GM19328 (cell line): Measurements from ENCODE around the gene IL36RN.
"Not testable (repeated sequence)": the region's sequence is repeated elsewhere in the genome, so short reads cannot be mapped to it uniquely, and the experiment has no call there.

Experiments
- ATAC-seq: cut with Tn5 transposase; IDR thresholded peaks from one replicate; pipeline ENCODE4 v1.9.1; 2021; ENCODE audit warnings: mild to moderate bottlenecking, moderate library complexity; ENCODE audit not compliant: unreplicated experiment

Gene IL36RN

DNA sequence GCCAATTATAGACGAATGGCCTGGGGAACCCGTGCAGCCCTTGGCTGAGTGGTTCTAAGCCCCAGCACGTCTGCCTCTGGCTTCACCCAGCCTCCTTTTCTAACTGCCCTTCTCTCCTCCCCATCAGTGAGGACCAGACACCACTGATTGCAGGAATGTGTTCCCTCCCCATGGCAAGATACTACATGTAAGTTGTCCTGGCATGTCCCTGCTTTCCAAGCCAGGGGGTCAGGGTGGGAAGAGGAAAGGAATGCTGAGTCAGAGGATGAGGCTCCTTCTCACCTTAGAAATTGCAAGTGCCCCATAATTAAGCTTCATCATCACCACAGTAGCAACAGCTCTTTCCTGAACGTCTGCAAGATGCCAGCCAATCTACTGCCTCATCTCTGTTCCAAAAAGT lies 13.6 kb downstream of the IL36RN start:
- ATAC-seq = no peak

DNA sequence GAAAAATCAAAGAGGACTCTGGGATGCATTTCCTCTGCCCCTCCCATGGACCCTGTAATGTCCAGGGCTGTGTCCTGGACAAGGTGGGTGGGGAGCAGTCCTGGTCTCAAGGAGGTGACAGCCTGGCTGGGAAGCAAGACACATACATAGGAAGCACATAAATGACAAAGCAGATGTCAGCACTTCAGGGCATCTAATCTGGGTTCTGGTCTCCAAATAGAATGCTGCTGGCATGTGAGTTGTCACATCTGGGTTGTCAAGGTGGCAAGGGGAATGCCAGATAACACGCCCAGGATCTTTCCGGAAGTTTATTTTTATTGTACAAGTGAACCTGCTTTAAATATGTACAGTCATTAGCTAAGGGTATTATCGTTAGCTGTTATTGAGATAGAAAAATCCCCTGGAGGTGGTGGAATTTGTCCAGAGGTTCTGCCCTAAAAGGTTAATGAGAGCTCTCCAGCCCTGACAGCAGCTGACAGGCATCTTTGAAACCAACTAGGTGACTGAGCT lies 14.4 kb downstream of the IL36RN start:
- no peak for ATAC-seq

DNA sequence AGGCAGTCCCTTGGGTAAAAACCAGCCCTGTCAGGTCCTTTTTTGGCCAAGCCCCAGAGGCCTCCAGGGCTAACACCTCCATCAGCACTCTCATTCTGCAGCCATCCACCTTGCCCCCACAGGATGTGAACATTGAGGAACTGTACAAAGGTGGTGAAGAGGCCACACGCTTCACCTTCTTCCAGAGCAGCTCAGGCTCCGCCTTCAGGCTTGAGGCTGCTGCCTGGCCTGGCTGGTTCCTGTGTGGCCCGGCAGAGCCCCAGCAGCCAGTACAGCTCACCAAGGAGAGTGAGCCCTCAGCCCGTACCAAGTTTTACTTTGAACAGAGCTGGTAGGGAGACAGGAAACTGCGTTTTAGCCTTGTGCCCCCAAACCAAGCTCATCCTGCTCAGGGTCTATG lies 16.0 kb downstream of the IL36RN start:
- ATAC-seq = no peak

DNA sequence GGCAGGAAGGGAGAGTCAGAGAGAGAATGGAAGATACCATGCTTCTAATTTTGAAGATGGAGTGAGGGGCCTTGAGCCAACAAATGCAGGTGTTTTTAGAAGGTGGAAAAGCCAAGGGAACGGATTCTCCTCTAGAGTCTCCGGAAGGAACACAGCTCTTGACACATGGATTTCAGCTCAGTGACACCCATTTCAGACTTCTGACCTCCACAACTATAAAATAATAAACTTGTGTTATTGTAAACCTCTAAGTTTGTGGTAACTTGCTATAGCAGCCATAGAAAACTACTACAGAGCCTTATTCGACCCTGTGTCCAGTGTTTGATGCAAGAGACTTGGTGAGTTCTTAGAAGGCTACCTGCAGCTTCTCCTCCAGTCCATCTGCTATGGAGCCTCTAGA lies 16.6 kb downstream of the IL36RN start:
- no peak for ATAC-seq

DNA sequence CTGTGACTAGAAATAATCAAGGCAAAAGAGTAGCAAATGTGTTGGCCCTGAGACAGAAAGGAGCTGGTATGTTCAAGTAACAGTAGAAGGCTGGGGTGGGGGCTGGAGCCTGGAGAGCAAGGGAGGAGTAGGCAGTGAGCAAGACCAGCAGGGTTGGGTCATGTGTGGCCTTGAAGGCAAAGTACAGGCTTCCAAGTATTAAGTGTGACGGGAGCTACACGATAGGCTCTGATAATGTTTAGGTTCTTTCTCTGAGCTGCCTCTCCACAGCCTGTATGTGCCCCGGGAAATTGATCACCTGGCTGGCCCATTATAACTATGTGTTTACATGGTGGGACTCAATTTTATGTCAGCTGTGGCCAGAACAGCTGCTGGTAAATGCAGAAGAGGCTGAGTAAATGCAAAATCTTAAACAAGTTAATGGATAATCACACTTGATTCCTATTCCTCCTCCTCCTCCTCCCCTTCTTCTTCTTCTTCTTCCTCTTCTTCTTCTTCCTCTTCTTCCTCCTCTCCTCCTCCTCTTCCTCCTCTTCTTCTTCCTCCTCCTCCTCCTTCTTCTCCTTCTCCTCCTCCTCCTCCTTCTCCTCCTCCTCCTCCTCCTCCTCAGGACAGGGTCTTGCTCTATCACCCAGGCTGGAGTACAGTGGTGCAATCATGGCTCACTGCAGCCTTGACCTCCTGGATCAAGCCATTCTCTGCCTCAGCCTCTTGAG lies 18.1 kb downstream of the IL36RN start:
- no peak for ATAC-seq

DNA sequence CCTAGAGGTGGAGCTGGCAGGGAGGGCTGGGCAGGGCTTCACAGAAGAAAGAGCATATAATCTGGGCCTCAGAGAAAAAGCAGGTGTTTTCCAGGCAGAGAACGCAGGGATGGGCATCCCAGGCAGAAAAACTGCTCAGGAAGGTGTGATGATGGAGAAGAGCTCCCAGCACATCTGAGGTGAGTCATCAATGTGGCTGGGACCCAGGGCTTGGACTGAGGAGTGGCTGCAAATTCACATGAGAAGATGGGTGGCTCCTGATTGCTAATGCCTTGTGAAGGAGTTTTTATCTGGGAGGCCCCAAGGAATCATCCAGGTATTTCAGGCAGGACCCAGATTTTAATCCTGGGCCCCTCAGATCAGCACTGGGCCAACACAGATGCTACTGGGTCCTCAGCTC lies 18.9 kb downstream of the IL36RN start:
- no peak for ATAC-seq

DNA sequence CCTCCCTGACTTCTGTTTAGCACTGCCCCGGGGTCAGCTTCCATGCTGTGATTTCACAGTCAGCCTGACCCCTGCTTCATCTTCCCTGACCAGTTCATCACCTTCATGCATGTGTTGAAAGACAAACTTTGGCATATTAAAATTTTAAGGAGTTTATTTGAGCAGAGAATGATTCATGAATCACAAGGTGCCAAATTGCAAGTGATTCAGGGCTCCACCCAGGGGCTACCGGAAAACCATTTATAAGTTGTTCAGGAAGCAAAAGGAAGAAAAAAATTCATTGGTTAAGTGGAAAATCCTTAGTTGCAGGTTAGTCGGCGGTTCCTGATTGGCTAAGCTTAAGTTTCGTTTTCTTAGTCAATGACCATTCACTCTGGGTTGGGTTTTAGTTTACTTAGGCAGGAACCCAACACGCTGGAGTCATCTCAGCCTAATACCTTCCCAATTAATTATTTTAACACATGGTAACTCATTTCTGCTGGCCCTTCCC lies 19.4 kb downstream of the IL36RN start:
- ATAC-seq = no peak

DNA sequence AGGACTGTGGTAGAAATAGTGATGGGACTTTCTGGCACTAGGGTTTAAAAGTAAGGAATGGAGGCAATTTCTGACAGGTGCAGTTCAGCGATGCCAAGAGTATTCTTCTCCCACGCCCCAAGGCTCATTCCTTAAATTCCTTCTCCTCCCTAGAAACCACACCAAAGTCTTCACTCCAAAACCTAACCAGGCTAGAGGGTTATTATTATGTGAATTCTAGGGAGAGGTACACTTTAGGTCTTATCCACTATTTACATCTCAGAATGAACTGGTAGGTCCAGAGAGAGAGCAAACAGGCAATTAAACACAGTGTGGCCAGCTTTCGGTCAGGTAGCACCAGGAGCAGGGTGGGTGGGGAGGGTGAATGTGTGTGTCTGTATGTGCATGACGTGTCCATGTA lies 20.1 kb downstream of the IL36RN start:
- no peak for ATAC-seq

DNA sequence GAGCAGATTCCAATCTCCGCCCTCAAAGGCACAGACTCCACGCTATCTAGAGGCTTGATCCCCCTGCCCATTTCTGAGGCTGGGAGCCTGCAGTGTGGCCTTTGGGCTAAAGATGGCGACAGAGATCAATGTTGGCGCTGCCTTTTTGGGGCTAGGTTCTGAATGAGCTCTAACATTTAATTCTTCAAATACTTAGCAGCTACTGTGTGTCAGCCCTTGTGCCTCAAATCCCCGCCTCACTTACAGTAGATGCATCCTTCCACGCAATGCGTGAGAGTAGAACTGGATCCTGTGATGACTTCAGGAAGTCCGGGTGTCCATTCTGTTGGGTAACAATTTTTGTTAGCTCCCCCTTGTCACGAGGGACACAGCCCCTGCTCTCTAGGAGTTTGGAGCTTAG lies 21.1 kb downstream of the IL36RN start:
- no peak for ATAC-seq

DNA sequence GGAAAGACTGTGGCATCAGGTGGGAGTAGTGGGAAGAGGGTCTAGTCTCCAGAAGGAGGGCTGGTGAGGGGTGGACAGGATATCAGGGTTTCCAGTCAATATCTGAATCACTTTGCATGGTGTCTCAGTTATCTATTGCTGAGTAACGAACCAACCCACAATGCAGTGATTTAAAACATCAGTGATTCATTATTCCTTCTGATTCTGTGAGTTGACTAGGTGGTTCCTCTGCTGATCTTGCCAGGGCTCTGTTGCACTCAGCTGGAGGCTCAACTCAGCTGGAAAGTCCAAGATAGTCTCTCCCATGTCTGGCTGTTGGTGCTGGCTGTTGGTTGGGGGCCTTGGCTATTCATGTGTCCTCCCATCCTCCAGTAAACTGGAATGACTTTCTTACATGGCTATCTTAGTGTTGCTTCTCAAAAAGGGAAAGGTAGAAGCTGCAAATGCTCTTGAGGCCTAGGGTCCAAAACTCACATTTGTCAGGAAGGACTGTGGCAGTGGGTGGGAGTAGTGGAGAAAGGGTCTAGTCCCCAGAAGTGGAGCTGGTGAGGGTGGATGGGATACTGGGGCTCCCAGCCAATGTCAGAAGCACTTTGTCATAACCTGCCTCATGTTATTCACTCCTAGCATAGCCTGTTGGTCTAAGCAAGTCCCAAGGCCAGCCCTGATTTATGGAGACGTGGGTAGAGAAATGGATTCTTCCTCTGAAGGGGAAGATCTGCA lies 22.7 kb downstream of the IL36RN start:
- ATAC-seq = no peak

DNA sequence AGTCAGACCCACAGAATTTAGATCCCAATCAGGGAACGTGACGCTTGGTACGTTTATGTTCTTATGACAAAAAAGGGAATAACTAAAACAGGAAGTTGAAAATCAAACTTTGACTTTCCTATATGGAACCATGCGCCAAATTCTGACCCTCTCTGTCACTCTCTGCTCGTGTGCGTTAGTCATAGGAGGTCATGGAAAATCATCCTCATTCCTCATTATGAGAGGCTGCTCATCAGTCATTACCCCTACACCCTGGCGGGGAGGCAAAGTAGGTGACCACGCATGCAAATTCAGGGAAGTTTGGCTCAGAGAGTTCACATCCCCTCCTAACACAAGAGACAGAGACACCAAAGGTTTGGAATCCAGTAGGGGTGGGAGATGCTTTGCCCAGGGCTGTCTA lies 24.3 kb downstream of the IL36RN start:
- no peak for ATAC-seq

DNA sequence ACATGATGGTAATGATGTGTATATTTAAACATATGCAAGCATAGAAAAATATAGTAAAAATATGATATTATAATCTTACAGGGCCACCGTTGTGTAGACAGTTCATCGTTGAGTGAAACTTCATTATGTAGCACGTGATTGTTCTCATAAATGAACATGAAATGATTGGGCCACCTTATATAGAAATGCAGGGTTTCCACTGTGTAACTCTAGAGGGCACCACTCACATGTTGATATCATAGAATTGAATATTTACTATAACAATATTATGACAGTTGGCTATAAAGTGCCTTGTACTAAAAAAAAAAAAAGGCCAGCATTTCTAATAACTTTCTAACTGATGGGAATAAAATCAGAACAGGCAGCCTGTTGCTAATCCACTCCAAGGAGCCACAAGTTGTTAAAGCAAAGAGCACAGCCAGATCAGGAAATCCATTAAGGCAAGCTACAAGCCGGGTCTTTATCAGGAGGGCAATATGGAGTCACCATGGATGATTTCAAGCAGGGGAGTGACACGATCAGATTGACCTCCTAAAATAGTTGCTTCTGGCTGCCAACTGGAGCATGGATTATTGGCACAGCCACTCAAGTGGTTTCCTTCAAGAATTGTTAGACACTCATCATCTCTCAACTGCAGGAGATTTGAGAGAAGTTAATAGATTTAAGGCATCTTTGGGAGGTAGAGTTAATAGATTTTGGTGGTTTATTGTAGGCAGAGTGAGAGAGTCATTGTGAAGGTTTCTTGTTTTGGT lies 25.4 kb downstream of the IL36RN start:
- ATAC-seq = no peak

DNA sequence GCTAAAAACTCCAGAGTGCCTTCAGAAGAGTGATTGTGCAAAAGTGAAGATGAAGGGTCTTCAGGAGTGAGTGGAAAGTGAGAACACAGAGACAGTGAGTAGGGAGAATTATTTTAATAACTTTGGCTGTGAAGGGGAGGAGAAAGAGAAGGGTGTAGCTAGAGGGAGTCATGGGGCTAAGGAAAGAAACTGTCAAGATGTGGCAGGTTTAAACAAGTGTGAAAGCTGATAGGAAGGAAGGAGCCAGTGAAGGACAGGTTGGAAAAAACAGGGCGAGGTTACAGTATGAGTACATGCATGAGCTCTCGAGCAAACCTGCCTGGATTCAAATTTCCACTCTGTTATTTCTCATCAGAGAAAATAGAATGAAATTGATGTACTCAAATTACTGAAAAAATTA lies 26.5 kb downstream of the IL36RN start:
- no peak for ATAC-seq

DNA sequence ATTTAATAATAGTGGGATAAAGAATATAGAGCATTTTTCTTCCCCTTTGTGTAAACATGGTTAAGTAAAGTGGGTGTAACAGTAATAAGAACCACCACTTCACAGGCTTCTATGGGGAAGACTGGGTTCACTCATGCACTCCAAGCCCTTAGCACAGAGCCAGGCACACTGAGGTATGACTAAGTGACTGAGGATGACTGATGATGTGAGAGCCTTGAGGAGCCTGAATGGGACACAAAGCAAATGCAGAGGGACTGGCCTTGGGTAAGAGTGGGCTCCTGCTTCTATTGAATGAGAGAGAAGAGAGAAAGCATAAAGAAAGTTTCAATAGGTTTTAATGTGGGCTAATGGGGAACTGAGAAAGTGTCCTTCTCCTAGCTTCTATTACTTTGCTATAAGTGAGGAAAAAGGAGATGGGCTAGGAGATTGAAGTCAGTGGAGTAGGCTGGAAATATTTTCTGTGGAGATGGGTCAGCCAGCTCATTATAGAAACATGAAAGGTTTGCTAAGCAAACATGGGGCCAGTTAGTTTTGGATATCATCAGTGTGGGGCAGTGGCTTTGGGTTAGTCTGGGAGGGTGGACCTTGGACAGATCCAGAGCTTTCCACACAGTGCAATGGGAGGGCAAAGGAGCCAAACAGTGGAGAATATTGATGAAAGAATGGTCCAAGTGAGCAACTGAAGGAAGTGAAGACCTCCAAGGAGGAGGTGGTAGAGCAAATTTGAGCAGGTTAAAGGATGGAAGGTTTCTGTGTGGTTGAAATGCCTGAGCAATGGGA lies 29.4 kb downstream of the IL36RN start:
- ATAC-seq = no peak

DNA sequence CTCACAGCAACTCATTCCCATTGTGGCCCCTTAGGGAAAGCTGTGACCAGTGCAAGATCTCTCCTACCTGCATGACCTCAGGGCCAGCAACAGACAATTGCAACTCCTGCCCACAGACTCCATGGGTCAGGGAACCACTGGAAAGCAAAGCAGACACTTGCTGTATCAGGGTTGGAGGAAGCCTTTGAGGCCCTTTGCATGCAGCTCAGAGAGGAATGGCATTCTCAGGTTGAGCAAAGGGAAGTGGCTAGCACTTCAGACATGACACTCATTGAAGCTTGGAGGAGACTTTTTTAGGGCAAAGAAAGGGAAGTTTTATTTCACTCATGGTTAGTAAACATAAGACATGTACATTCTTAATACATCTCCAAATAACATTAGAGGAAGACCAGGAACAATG lies 30.9 kb downstream of the IL36RN start:
- no peak for ATAC-seq

DNA sequence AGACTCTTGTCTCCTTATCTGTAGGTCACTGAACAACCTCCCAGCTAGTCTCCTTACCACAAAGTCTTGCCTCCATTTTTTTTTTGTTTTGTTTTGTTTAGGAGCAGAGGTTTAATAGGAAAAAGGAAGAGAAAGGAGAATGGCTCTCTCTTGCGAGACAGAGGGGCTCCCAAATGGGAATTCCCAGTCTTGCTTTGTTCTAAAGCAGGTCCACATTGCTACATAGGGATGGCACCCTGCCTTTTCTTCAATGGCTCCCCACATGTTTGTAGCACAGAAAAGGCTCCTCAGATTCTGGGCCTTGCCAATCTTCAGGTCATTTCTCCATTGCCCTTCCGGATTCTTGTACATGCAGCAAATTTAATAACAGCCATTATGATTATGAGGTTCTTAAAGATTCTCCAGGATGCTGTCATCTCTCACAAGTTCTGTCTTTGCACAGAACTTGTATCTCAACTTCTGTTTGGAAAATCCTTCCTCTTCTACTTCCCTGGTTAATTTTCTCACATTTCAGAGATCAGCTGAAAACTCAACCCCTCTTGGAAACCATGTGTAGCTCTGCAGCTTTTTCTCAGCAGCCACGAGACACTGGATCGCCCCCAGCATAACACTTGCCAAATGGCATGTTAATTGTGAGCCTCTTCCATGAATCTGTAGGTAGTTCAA lies 32.4 kb downstream of the IL36RN start:
- no peak for ATAC-seq

DNA sequence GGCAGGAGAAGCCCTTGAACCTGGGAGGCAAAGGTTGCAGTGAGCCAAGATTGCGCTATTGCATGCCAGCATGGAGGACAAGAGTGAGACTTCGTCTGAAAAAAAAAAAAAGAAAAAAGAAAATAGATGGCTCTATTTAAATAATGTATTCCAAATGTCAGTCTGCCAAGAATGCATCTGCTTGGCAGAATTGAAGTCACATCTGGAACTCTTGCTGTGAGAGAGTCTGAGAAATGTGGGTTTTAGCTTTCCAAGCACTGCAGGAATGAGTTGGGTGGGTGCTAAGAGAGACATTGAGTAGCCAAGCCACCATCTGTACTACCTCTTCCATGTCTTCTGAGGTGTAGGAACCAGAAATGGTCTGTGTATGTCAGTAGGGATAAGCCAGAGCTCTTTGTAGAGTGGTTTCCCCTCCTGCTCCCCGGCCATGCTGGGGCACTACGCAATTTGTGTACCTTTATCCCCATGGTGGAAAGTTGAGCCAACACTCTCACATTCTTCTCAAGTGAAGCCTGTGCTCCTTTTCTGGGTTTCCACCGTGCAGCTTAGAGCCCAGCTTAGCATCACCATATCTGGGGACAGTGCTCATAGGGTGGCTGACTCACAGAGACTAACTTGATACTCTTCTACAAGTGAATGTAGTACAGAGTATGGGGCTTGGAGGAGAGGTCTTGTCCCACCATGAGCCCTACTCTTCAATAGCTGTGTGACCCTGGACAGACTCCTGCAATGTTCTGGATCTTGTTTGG lies 34.0 kb downstream of the IL36RN start:
- ATAC-seq = no peak

DNA sequence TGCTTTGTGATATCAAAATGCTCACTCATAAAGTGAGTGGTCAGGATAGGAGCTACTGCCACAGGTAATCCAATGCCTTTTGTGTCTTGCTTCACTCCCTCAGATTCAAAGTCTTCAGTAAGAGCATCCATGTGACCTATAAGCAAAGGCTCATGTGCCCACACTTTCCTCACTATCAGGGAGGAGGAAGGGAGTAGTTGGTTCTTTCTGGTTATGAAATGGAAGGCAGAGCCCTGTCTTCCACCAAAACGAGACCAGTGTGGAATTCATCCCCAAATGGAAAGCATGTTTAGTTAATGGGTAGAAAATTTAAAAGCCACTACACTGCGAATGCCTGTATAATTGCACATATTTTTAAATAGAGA lies 34.6 kb downstream of the IL36RN start:
- ATAC-seq = no peak

DNA sequence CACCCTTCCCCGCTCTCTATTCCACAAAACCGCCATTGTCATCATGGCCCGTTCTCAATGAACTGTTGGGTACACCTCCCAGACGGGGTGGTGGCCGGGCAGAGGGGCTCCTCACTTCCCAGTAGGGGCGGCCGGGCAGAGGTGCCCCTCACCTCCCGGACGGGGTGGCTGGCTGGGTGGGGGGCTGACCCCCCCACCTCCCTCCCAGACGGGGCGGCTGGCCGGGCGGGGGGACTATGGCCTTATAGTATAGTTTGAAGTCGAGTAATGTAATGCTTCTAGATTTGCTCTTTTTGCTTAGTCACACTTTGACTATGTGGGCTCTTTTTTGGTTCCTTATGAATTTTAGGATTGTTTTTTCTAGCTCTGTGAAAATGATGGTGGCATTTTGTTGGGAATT lies 37.3 kb downstream of the IL36RN start:
- ATAC-seq = not testable (repeated sequence)
